ENCODE results near the gene SLC2A4RG.
"Not testable (repeated sequence)": the region's sequence is repeated elsewhere in the genome, so short reads cannot be mapped to it uniquely, and the experiment has no call there.

SLC2A4RG gene

DNA sequence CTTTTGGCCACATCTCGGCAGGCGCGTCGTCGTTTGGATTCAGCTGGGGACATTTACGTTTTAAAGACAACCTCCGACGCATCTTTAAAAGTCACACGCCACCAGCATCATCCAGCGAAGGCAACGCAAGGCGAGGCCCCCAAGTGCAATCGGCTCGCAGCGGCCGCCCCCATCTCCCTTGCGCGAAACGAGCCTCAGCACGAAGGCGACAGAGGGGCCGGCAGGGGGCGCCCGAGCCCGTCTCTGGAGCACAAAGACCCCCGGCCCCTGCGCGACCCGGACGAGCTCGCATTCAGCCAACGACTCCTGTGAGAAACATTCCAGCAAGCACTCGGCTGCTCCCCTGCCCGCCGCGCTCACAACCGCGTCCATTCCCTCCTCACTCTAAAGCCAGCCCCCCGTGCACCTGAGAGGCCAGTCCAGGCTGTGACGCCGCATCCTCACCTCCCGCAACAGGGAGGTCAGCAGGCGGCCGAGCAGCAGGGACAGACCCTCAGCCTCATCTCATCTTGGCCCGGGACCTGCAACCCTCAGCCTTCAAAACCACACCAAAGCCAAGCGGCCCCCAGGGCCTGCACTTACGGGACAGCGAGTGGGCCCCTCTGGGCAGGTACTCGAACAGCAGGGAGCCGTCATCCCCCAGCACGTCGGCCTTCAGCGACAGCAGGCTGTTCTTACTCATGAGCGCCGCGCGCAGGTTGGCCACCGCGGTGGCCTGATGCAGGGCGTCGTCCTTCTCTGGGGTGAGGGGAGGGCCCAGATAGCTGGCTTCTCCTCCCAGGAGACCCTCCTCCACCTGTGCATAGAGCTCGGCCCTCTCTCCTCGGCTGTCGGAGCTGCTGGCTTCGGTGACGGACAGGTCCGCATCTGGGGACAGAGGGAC, 35.8 kb downstream of the SLC2A4RG start:
- DNase-seq (ENCODE audit: low spot score), result peak; percentile 86

DNA sequence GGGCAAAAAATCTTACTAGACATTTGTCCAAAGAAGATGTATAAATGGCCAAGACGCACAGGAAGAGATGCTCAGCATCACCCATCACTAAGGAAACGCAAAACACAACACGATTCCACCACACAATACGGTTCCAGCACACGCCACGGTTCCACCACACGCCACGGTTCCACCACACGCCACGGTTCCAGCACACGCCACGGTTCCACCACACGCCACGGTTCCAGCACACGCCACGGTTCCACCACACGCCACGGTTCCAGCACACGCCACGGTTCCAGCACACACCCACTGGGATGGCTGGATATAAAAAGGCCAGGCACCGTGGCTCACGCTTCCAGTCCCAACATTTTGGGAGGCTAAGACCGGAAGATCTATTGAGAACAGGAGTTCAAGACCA, 37.3 kb downstream of the SLC2A4RG start:
- DNase-seq (ENCODE audit: low spot score), result not testable (repeated sequence)

DNA sequence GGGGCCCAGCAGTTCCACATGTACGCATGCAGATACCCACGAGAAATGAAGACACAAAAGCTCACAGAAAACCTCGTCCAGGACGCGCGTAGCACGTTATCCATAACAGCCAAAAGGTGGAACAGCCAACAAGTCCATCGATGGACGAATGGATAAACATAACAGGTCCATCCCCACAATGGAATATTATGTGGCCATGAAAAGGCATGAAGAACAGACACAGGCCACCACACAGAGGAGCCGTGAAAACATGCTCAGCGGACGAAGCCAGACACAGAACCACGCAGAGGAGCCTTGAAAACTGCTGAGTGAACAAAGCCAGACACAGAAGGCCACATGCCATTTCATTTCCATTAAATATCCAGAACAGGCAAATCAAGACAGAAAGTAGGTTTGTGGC, 38.0 kb downstream of the SLC2A4RG start:
- DNase-seq (ENCODE audit: low spot score), result no peak

DNA sequence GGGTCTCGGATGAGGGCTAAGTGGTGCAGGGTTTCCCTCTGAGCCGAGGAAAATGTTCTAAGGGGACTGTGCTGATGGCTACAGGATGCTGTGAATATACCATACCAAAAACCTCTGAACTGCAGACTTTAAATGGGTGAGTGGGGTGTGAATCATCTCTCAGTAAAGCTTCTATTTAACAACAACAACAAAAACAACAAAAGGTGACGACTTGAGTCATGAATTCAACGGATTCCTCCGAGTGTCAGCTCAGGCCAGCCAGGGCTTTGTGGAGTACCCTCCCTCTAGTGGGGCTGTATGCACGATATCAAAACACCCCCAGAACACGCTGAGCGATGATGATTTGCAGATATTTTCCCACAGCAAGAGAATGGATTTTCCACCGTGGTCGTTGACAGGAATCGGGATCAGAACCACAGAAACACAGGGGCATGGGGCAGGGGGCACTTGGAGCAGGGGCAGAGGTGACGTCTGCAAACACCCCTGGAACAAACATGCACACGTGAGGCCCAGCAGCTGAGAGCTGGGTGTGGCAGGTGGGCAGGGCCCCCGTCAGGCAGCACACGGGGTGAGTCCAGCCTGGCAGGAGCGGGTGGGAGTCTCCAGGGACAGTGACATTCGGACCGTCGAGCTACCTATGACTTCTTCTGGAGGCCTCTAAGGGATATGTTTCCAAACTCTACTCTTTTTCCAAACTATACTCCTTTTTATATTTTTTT, 38.6 kb downstream of the SLC2A4RG start:
- no peak for DNase-seq (ENCODE audit: low spot score)

GRCh38 chr20:63778857-63779256, 39.3 kb downstream of the SLC2A4RG start:
- no peak for DNase-seq (ENCODE audit: low spot score)

DNA sequence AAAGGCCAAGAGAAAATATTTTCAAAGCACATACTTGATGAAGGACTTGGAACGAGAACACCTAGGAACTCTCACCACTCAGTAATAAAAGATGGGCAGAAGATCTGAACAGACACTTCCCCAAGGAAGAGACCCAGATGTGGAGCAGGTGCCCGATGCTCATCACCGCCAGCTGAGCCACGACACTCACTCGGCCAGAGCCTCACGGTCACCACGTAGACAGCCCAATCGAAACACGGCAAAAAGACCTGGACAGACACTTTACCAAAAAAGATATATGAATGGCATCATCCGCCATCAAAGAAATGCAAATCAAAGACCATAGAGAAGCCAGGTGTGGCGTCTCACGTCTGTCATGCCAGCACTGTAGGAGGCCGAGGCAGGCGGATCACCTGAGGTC, 41.6 kb downstream of the SLC2A4RG start:
- no peak for DNase-seq (ENCODE audit: low spot score)

DNA sequence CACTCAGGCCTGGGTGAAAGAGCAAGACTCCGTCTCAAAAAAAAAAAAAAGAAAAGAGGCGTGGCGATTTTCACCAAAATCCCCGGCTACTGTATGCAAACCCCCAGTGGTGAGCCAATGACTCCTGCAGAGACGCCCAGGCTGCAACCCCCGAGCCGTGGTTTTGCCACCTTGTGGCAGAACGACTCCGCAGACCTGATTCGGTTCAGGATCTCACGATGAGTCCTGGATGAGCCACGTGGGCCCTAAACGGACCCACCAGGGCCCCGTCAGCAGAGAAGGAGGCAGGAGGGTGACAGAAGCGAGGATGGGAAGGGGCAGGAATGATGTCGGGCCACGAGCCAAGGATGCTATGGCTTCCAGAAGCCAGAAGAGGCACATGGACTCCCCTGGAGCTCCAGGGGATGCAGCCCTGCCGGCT, 42.5 kb downstream of the SLC2A4RG start:
- DNase-seq (ENCODE audit: low spot score), result peak; percentile 56

GRCh38 chr20:63782521-63782971, 43.0 kb downstream of the SLC2A4RG start:
- DNase-seq (ENCODE audit: low spot score), result no peak

- DNase-seq (ENCODE audit: low spot score), result no peak
Measured at GRCh38 chr20:63783970-63784369, 44.4 kb downstream of the SLC2A4RG start.

DNA sequence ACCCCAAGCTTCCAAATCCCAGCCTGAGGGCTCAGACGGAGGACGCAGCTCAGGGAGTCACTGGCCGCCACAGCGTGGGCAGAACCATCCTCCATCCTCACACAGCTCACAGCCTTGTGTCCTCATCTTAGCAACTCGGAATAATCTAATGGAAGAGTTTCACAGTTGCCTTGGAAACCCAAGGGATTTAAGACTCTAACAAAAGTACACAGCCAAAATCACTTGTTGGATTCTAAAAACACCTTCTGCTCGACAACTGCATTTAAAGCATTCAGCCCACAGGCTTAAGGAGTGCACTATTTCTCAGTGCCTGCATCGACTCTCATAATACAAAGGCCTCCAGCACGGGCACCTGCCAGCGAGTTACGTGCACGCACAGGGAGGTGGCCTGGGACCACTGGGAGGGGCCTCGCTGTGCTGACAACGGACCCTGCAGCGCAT, 46.1 kb downstream of the SLC2A4RG start:
- DNase-seq (ENCODE audit: low spot score), result no peak

- DNase-seq (ENCODE audit: low spot score), result no peak
Measured at GRCh38 chr20:63787302-63787701, 47.7 kb downstream of the SLC2A4RG start.

DNA sequence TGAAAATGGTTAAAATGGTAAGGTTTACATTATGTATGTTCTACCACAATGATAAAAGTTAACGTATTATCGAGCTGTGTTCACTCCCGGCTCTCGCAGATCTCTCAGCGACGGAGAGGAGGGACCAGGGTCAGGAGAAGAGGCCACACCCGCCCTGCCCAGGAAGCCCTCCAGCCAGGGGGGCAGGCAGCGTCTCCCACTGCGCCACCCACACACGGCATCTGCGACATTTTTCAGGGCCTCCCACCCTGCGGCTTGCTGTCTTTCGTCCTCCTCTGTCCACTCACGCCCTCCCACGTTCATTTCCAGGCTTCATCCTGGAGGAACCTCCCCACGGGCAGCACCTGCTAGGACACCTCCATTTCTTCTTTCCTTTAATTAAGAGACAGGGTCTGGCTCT, 48.2 kb downstream of the SLC2A4RG start:
- DNase-seq (ENCODE audit: low spot score), result no peak

- DNase-seq (ENCODE audit: low spot score), result peak; percentile 25
Measured at GRCh38 chr20:63789836-63790571, 50.4 kb downstream of the SLC2A4RG start.

DNA sequence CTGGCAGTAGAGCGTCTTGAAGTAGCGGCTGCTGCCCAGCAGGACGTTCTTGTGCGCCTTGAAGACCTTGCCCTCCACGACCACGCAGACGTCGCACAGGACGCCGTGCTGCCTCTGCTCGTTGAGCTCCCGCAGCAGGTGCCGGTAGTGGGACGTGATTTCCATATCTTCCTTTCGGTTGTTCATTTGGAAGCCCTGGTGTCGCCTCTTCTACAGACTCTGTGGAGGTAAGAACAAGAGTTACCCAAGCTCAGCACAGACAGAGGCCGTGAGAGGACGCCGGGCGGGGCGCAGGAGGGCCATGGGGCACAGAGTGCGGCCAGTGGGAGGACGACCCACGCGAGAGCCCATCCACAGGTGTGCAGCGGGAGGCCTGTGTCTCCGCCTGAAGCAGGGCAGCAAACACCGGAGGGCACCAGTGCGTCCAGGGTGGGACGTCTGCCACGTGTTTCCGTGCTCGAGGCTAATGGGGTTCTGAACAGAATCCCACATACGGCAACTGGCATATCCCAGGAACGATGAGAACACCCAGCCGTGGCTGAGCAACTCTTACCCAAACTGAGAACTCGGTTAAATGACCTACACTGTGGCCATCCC, 51.1 kb downstream of the SLC2A4RG start:
- no peak for DNase-seq (ENCODE audit: low spot score)

DNA sequence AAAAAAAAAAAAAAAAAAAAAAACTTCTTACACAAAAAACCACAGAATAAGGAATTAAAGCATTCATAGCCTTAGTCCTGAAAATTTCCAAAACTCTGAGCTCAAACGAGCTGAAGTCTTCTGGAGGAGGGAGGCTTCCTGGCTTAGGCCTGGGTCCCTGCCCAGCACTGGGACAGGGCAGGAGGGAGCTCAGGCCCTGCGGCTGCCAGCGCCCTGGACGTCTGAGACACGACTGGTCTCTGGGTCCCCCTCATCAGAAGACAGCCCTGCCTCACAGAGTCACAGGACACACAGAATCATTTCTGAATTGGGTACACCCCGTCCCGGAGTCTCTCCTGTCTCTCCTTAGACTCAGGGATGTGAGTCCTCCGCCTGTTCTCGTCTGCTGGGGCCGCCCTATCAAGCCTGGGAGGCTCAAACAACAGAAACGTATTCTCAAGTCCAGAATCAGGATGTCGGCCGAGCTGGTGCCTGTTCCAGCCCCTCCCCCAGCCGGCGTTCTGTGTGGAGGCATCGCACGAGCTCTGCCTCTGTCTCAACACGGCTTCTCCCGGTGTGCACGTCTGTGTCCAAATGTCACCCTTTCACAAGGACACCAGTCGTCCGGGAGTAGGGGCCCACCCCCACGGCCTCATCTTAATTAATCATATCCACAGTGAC, 52.1 kb downstream of the SLC2A4RG start:
- DNase-seq (ENCODE audit: low spot score), result no peak

GRCh38 chr20:63792866-63793265, 53.3 kb downstream of the SLC2A4RG start:
- no peak for DNase-seq (ENCODE audit: low spot score)

Small RNA genes within 50 kb of the gene (small RNA-seq; reads per million reads assigned to genes)
- gene LIME1 (0 to 0.09 reads per million in 2 experiments), gene TNFRSF6B (0 reads per million in 2 experiments)

All from SK-N-DZ (cell line).